ENCODE measurements around the gene NUP93.

Gene NUP93

DNA sequence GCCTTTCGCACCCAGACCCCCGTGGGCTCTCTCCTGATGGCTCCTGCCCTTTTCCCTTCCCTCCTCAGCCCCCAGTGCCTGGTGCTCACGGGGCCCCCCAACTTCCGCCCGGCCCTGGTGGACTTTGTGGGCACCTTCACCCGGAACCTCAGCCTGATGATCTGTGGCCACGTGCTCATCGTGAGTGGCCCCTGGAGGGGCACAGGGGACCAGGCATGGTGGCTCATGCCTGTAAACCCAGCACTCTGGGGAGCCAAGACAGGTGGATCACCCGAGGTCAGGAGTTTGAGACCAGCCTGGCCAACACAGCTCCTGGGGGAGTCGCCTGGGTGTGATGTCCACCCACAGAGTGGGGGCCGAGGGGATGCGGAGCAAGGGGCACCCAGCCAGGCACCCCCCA, 156.4 kb downstream of the NUP93 start:
- no peaks in the 10 kb centered on the region for H3K4me1 ChIP-seq (ENCODE audit: control insufficient read depth in 1 of 2, insufficient read depth in 2 of 2, low read length in 2 of 2)
- H3K9me3 ChIP-seq (ENCODE audit: control insufficient read depth in 1 of 2, low read length in 2 of 2) = no peaks in the 10 kb centered on the region
- no peak overlapping the region for H3K27ac ChIP-seq (ENCODE audit: low read length)
- H3K27me3 ChIP-seq (ENCODE audit: low read depth, low read length) = no peaks in the 10 kb centered on the region
- H3K36me3 ChIP-seq (ENCODE audit: control insufficient read depth in 1 of 2, insufficient read depth in 2 of 2, low read length in 2 of 2) = no peaks in the 10 kb centered on the region
- no peak overlapping the region for H3K4me3 ChIP-seq (ENCODE audit: low read depth in 1 of 2, low read length in 2 of 2)

DNA sequence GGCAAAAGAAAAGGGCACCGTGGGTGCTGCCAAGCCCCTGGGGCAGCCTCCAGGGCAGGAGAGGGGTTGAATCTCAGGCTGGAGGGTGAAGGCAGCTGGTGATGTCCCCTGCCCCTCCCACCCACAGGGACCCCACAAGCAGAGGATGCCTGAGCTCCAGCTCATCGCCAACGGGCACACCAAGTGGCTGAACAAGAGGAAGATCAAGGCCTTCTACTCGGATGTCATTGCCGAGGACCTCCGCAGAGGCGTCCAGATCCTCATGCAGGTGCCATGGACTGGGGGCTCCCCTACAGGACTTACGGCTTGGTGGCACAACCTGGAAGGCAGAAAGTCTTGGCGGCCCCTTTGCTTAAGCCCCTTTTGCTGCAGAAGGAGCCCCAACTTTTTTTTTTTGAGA, 156.9 kb downstream of the NUP93 start:
- Histone ChIP-seq H3K9me3 (ENCODE audit: control insufficient read depth in 1 of 2, low read length in 2 of 2) (no peaks in the 10 kb centered on the region), H3K27ac (ENCODE audit: low read length) (no peak overlapping the region), H3K4me1 (ENCODE audit: control insufficient read depth in 1 of 2, insufficient read depth in 2 of 2, low read length in 2 of 2) (no peaks in the 10 kb centered on the region), H3K36me3 (ENCODE audit: control insufficient read depth in 1 of 2, insufficient read depth in 2 of 2, low read length in 2 of 2) (no peaks in the 10 kb centered on the region), H3K27me3 (ENCODE audit: low read depth, low read length) (no peaks in the 10 kb centered on the region), H3K4me3 (ENCODE audit: low read depth in 1 of 2, low read length in 2 of 2) (no peak overlapping the region)

DNA sequence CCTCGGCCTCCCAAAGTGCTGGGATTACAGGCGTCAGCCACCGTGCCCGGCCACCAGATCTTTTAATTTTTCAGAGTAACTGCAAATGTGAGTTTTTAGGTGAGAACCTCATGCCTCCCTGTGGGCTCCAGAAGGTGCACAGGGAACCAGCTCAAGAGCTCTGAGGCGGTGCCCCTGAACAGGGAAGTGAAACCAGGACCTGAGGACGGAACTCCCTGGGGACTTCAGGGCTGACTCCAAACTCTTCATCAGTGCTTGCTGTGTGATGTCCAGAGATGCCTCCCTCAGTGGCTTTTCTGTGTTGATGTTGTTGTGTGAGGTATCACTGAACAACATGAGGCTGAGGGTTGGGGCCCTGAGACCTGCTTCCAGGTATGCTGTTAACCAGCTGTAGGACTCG, 158.9 kb downstream of the NUP93 start:
- H3K27ac ChIP-seq (ENCODE audit: low read length) = no peak overlapping the region

DNA sequence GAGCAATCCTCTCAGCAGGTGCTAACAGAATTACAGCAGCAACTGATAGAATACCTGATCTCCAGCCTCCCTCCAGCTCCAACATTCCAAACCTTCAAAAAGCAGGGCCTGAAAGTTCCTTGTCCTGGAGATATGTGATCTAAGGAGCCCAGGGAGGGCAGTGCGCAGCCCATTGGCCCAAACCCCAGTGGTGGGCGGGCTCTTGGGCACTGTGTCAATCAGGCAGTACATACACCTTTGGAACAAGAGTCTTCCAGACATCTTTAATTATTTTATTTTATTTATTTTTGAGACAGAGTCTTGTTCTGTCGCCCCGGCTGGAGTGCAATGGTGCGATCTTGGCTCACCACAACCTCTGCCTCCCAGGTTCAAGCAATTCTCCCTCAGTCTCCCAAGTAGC, 159.3 kb downstream of the NUP93 start:
- no peak overlapping the region for H3K4me3 ChIP-seq (ENCODE audit: low read depth in 1 of 2, low read length in 2 of 2)
- no peak overlapping the region for H3K27ac ChIP-seq (ENCODE audit: low read length)
- no peaks in the 10 kb centered on the region for H3K4me1 ChIP-seq (ENCODE audit: control insufficient read depth in 1 of 2, insufficient read depth in 2 of 2, low read length in 2 of 2)
- no peaks in the 10 kb centered on the region for H3K27me3 ChIP-seq (ENCODE audit: low read depth, low read length)
- H3K36me3 ChIP-seq (ENCODE audit: control insufficient read depth in 1 of 2, insufficient read depth in 2 of 2, low read length in 2 of 2) = no peaks in the 10 kb centered on the region
- no peaks in the 10 kb centered on the region for H3K9me3 ChIP-seq (ENCODE audit: control insufficient read depth in 1 of 2, low read length in 2 of 2)

More for the DNA sequence above, 158.9 kb downstream of the NUP93 start:
- Histone ChIP-seq H3K27me3 (ENCODE audit: low read depth, low read length) (no peaks in the 10 kb centered on the region), H3K4me3 (ENCODE audit: low read depth in 1 of 2, low read length in 2 of 2) (no peak overlapping the region), H3K9me3 (ENCODE audit: control insufficient read depth in 1 of 2, low read length in 2 of 2) (no peaks in the 10 kb centered on the region), H3K4me1 (ENCODE audit: control insufficient read depth in 1 of 2, insufficient read depth in 2 of 2, low read length in 2 of 2) (no peaks in the 10 kb centered on the region), H3K36me3 (ENCODE audit: control insufficient read depth in 1 of 2, insufficient read depth in 2 of 2, low read length in 2 of 2) (no peaks in the 10 kb centered on the region)

DNA sequence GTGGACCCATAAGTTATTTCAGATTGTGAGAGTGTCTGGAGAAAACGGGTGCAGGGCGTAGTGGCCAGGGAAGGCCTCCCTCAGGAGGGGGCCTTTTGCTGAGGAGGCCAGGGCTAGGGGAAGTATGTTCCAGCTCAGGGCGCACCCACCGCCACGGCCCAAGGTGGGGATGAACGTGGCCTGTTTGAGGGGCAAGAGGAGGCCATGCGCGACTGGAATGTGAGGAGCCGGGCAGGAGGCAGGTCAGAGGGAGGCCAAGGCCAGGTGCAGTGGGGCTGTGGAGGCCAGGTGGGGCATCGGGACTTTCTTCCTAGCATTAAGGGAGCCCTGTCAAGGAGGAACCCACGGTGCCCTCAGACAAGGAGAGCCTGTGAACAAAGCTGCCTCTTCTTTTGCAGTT, 161.8 kb downstream of the NUP93 start:
- H3K9me3 ChIP-seq (ENCODE audit: control insufficient read depth in 1 of 2, low read length in 2 of 2) = no peaks in the 10 kb centered on the region
- H3K36me3 ChIP-seq (ENCODE audit: control insufficient read depth in 1 of 2, insufficient read depth in 2 of 2, low read length in 2 of 2) = no peaks in the 10 kb centered on the region
- no peak overlapping the region for H3K4me3 ChIP-seq (ENCODE audit: low read depth in 1 of 2, low read length in 2 of 2)
- no peaks in the 10 kb centered on the region for H3K4me1 ChIP-seq (ENCODE audit: control insufficient read depth in 1 of 2, insufficient read depth in 2 of 2, low read length in 2 of 2)
- H3K27ac ChIP-seq (ENCODE audit: low read length) = no peak overlapping the region
- H3K27me3 ChIP-seq (ENCODE audit: low read depth, low read length) = no peaks in the 10 kb centered on the region

DNA sequence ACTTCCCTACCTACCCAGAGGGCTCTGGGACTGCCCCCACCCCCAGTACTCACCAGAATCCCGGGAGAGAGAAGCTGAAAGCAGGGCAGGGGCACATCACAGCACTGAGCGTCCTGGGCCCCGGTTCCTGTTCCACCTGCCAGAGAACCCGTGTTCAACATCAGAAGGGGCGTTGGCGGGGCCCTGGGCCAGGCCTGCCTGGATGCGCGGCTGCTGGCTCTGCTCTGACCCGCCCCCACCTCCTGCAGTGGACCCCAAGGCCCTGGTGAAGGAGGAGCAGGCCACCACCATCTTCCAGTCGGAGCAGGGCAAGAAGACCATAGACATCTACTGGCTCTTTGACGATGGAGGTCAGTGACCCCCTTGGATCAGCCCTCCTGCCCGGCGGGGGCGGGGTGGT, 162.8 kb downstream of the NUP93 start:
- Histone ChIP-seq H3K9me3 (ENCODE audit: control insufficient read depth in 1 of 2, low read length in 2 of 2) (no peaks in the 10 kb centered on the region), H3K4me1 (ENCODE audit: control insufficient read depth in 1 of 2, insufficient read depth in 2 of 2, low read length in 2 of 2) (no peaks in the 10 kb centered on the region), H3K4me3 (ENCODE audit: low read depth in 1 of 2, low read length in 2 of 2) (no peak overlapping the region), H3K36me3 (ENCODE audit: control insufficient read depth in 1 of 2, insufficient read depth in 2 of 2, low read length in 2 of 2) (no peaks in the 10 kb centered on the region), H3K27me3 (ENCODE audit: low read depth, low read length) (no peaks in the 10 kb centered on the region), H3K27ac (ENCODE audit: low read length) (no peak overlapping the region)

DNA sequence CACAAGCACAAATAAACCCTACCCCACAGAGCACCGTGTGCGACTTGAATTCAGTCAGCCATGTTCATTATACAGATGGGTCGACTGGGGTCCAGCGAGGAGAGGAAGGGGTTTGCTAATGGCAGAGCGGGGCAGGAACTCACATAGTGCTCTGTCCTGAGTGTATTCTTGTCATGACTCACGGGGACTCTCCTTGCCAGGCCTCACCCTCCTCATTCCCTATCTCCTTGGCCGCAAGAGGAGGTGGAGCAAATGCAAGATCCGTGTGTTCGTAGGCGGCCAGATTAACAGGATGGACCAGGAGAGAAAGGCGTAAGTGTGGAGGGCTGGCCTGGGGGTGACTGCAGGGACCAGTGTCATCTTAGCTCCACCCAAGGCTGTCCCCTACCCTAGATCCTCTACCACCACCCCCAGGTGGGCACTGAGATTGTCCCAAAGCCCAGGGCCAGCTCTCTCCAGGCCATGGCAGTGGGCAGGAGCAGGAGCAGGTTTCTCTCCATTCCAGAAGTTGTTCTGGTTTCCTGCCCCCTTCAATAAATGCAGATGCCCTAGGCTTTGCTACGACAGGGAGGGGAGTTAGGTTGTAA, 164.5 kb downstream of the NUP93 start:
- H3K36me3 ChIP-seq (ENCODE audit: control insufficient read depth in 1 of 2, insufficient read depth in 2 of 2, low read length in 2 of 2) = no peaks in the 10 kb centered on the region

DNA sequence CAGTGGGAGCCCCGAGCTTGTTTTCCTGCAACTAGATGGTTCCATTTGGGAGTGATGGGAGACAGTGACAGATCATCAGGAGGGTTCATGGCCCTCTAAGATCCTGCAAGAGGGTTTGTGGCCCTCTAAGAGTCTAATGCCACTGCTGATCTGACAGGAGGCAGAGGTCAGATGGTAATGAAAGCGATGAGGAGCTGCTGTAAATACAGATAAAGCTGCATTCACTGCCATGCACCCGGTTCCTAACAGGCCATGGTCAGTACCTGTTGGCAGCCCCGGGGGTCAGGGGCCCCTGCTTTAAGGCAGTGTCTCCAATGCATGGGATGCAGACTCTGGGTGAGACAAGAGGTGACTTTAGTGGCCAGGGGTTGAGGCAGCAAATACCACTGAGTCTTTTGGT, 165.9 kb downstream of the NUP93 start:
- Histone ChIP-seq H3K27ac (ENCODE audit: low read length) (no peak overlapping the region), H3K4me1 (ENCODE audit: control insufficient read depth in 1 of 2, insufficient read depth in 2 of 2, low read length in 2 of 2) (no peaks in the 10 kb centered on the region), H3K4me3 (ENCODE audit: low read depth in 1 of 2, low read length in 2 of 2) (no peak overlapping the region), H3K27me3 (ENCODE audit: low read depth, low read length) (no peaks in the 10 kb centered on the region), H3K9me3 (ENCODE audit: control insufficient read depth in 1 of 2, low read length in 2 of 2) (no peaks in the 10 kb centered on the region), H3K36me3 (ENCODE audit: control insufficient read depth in 1 of 2, insufficient read depth in 2 of 2, low read length in 2 of 2) (no peaks in the 10 kb centered on the region)

More for the DNA sequence above, 164.5 kb downstream of the NUP93 start:
- Histone ChIP-seq H3K9me3 (ENCODE audit: control insufficient read depth in 1 of 2, low read length in 2 of 2) (no peaks in the 10 kb centered on the region), H3K27me3 (ENCODE audit: low read depth, low read length) (no peaks in the 10 kb centered on the region), H3K4me3 (ENCODE audit: low read depth in 1 of 2, low read length in 2 of 2) (no peak overlapping the region), H3K27ac (ENCODE audit: low read length) (no peak overlapping the region), H3K4me1 (ENCODE audit: control insufficient read depth in 1 of 2, insufficient read depth in 2 of 2, low read length in 2 of 2) (no peaks in the 10 kb centered on the region)

DNA sequence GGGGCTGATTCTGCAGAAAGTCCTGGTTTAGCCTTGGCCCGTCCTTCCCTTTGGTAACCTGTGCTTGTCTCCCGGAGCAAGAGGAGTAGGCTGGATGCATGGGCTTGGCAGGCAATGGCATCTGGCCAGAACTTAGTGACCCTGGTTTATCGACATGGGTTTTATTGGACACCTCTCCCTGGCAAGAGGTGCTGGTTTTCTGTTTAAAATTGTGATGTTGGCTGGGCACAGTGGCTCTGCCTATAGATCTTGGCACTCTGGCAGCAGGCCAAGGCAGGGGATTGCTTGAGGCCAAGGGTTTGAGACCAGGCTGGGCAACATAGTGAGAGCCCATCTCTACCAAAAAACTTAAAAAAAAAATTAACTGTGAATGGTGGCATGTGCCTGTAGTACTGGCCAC, 166.3 kb downstream of the NUP93 start:
- H3K36me3 ChIP-seq (ENCODE audit: control insufficient read depth in 1 of 2, insufficient read depth in 2 of 2, low read length in 2 of 2) = no peaks in the 10 kb centered on the region
- no peak overlapping the region for H3K27ac ChIP-seq (ENCODE audit: low read length)
- no peak overlapping the region for H3K4me3 ChIP-seq (ENCODE audit: low read depth in 1 of 2, low read length in 2 of 2)
- no peaks in the 10 kb centered on the region for H3K27me3 ChIP-seq (ENCODE audit: low read depth, low read length)
- no peaks in the 10 kb centered on the region for H3K4me1 ChIP-seq (ENCODE audit: control insufficient read depth in 1 of 2, insufficient read depth in 2 of 2, low read length in 2 of 2)
- H3K9me3 ChIP-seq (ENCODE audit: control insufficient read depth in 1 of 2, low read length in 2 of 2) = no peaks in the 10 kb centered on the region

DNA sequence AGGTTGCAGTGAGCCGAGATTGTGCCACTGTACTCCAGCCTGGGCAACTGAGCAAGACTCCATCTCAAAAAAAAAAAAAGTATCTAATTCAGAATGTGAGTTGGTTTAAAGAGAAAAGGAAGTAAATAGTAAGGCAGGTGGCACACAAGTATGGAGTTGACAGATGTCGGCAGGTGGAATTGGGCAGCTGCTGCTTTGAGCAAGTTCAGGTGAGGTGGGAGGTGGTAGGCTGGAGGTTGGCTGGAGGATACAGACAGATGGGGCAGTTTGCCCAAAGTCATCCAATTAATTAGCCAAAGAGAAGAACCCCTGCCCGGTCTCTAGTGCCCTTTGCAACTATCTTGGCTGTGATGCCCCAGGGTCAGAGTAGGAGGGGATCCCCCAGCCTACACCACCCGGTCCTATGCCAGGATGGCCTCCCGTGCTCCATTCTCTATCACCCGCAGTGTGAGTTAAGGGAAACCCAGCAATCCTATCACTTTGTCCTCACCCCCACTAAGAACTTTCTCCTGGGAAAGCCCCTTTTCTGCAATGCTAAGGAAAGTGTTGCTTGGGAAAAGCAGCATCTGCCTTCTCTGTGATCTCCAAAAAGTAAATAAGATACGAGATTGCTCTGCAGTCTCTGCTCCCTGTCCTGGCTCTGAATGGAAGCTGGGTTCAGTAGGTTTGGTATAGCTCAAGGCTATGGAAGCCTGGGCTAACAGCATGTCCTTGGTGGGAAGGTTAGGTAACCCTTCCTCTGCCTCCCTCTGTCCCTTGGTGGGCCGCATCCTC, 167.3 kb downstream of the NUP93 start:
- Histone ChIP-seq H3K4me3 (ENCODE audit: low read depth in 1 of 2, low read length in 2 of 2) (no peak overlapping the region), H3K36me3 (ENCODE audit: control insufficient read depth in 1 of 2, insufficient read depth in 2 of 2, low read length in 2 of 2) (no peaks in the 10 kb centered on the region)

DNA sequence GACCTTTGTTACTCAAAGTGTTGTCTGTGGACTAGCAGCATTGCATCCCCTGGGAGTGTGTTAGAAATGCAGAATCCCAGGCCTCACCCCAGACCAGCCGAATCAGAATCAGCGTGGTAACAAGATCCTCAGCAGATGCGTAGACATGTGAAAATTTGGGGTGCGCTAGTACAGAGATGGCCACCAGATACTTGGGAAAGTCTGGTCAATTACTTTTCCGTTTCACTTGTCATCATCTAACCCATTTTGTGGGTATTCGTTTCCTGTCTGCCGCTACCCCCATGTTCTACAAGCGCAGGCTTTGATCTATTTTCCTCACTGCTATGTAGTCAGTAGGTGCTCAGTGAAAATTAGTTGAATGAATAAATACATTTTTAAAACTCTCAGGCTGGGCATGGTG, 168.9 kb downstream of the NUP93 start:
- no peaks in the 10 kb centered on the region for H3K36me3 ChIP-seq (ENCODE audit: control insufficient read depth in 1 of 2, insufficient read depth in 2 of 2, low read length in 2 of 2)
- H3K27ac ChIP-seq (ENCODE audit: low read length) = no peak overlapping the region
- no peaks in the 10 kb centered on the region for H3K4me1 ChIP-seq (ENCODE audit: control insufficient read depth in 1 of 2, insufficient read depth in 2 of 2, low read length in 2 of 2)
- no peaks in the 10 kb centered on the region for H3K27me3 ChIP-seq (ENCODE audit: low read depth, low read length)
- no peaks in the 10 kb centered on the region for H3K9me3 ChIP-seq (ENCODE audit: control insufficient read depth in 1 of 2, low read length in 2 of 2)
- no peak overlapping the region for H3K4me3 ChIP-seq (ENCODE audit: low read depth in 1 of 2, low read length in 2 of 2)

More for the DNA sequence above, 167.3 kb downstream of the NUP93 start:
- no peaks in the 10 kb centered on the region for H3K9me3 ChIP-seq (ENCODE audit: control insufficient read depth in 1 of 2, low read length in 2 of 2)
- H3K27ac ChIP-seq (ENCODE audit: low read length) = no peak overlapping the region
- no peaks in the 10 kb centered on the region for H3K4me1 ChIP-seq (ENCODE audit: control insufficient read depth in 1 of 2, insufficient read depth in 2 of 2, low read length in 2 of 2)
- no peaks in the 10 kb centered on the region for H3K27me3 ChIP-seq (ENCODE audit: low read depth, low read length)

All from muscle layer of duodenum (tissue), 2 donors.